CD4-positive, alpha-beta T cell (primary cell): Measurements from ENCODE around the gene PDXK. TPM values are rescaled to one million over a fixed set of nuclear protein-coding genes. Genes with fewer than 3 reads are reported as not detected.
A peak's percentile ranks its signal among the peaks of the same experiment; 100 is the strongest.

Experiments
- ATAC-seq: fragments of 200-7000 bp; cut with Tn5 transposase; one replicate; pipeline ENCODE4 v1.10.0; 2022; ENCODE audit warnings: mild to moderate bottlenecking; ENCODE audit not compliant: poor library complexity
- CTCF ChIA-PET: fragments of 350-600 bp; sonication (Branson Sonifier 250); formaldehyde crosslinking; loops from one replicate; lab custom pipeline; 2021; ENCODE audit warnings: antibody characterized with exemption, inconsistent platforms; lab: Charles Lee
- POLR2A ChIA-PET: fragments of 350-600 bp; sonication (Branson Sonifier 250); formaldehyde crosslinking; loops from one replicate; lab custom pipeline; 2021; ENCODE audit warnings: antibody characterized with exemption, inconsistent platforms; lab: Charles Lee
- DNase-seq, 14 experiments: peaks; one replicate each; pipeline ENCODE4 v3.0.0-alpha.2; 2013 to 2020; ENCODE audit warnings: mixed read lengths in 2 of 14
- H3K27ac ChIP-seq, 2 donors: one replicate each; pipeline versions ENCODE4 v1.5.1 to v1.7.0; 2013; ENCODE audit warnings: low read length in 2 of 2, low read depth in 1 of 2, mild to moderate bottlenecking in 1 of 2
- H3K27me3 ChIP-seq, 2 experiments: 1 replicate in 1 of 2; 2 replicates in 1 of 2; pipeline versions ENCODE4 v1.6.1 to v1.7.0; 2013; ENCODE audit warnings: low read length in 2 of 2, control low read depth in 1 of 2, mild to moderate bottlenecking in 1 of 2, moderate library complexity in 1 of 2; ENCODE audit not compliant: insufficient read depth in 2 of 2, control insufficient read depth in 1 of 2
- H3K36me3 ChIP-seq: one replicate; pipeline ENCODE4 v1.6.1; 2013; ENCODE audit warnings: low read length, control low read depth; ENCODE audit not compliant: insufficient read depth
- H3K4me1 ChIP-seq: one replicate; pipeline ENCODE4 v1.6.1; 2013; ENCODE audit warnings: low read length, control low read depth; ENCODE audit not compliant: insufficient read depth
- H3K4me3 ChIP-seq: one replicate; pipeline ENCODE4 v1.5.1; 2013; ENCODE audit warnings: mild to moderate bottlenecking, low read length, moderate library complexity
- H3K9me3 ChIP-seq, 2 experiments: 1 replicate in 1 of 2; 2 replicates in 1 of 2; pipeline versions ENCODE4 v1.6.1 to v1.7.0; 2013; ENCODE audit warnings: low read length in 2 of 2, mild to moderate bottlenecking in 2 of 2, control low read depth in 1 of 2, moderate library complexity in 1 of 2; ENCODE audit not compliant: control insufficient read depth in 1 of 2, insufficient read depth in 1 of 2
- H3K27ac Mint-ChIP-seq: one replicate; pipeline ENCODE4 v1.8.0; 2020; ENCODE audit warnings: mixed read lengths
- H3K27me3 Mint-ChIP-seq: one replicate; pipeline ENCODE4 v1.8.0; 2021; ENCODE audit warnings: mixed read lengths
- H3K36me3 Mint-ChIP-seq: one replicate; pipeline ENCODE4 v1.8.0; 2021; ENCODE audit warnings: low read depth, mixed read lengths
- H3K4me1 Mint-ChIP-seq: one replicate; pipeline ENCODE4 v1.8.0; 2021; ENCODE audit warnings: low read depth, mixed read lengths
- H3K4me3 Mint-ChIP-seq: one replicate; pipeline ENCODE4 v1.8.0; 2020; ENCODE audit warnings: mild to moderate bottlenecking, mixed read lengths
- H3K9me3 Mint-ChIP-seq: one replicate; pipeline ENCODE4 v1.8.0; 2020; ENCODE audit warnings: mixed read lengths
- intact Hi-C, 2 experiments: fragments of 100-400 bp; cut with DNase I in 1 of 2; cut with micrococcal nuclease in 1 of 2; formaldehyde crosslinking; loops; one replicate each; pipeline versions ENCODE4 v1.15.1 to v1.9.0; 2023 to 2025; cut with DNase I, micrococcal nuclease
- polyA plus RNA-seq, 2 donors: library from polyadenylated mRNA; unstranded; fragments of 120-200 nt; gene quantifications; one replicate each; pipeline ENCODE4 v1.2.1, GENCODE V29; 2013
- total RNA-seq, 174 experiments: library from RNA in 2 of 174; stranded (reverse) in 2 of 174; gene quantifications; one replicate each; pipeline ENCODE4 v1.2.3 and lab custom pipeline; 2021 to 2026
- TF ChIP-seq, protein P1 (sequence below): fragments of 200-600 bp; IDR thresholded peaks from one replicate; pipeline ENCODE4 v1.8.0; 2022; ENCODE audit warnings: antibody characterized with exemption, mild to moderate bottlenecking

Gene PDXK
- total RNA-seq (10 to 100 TPM; 74.8 to 77.0 TPM), total RNA-seq (lab: John Stamatoyannopoulos, UW) (53.5 to 195 (median 95.8) reads per million in 172 experiments)
- 34.6 TPM for polyA plus RNA-seq (2013, experiment 1 of 2)
- polyA plus RNA-seq (2013, experiment 2 of 2) = 40.4 TPM

DNA sequence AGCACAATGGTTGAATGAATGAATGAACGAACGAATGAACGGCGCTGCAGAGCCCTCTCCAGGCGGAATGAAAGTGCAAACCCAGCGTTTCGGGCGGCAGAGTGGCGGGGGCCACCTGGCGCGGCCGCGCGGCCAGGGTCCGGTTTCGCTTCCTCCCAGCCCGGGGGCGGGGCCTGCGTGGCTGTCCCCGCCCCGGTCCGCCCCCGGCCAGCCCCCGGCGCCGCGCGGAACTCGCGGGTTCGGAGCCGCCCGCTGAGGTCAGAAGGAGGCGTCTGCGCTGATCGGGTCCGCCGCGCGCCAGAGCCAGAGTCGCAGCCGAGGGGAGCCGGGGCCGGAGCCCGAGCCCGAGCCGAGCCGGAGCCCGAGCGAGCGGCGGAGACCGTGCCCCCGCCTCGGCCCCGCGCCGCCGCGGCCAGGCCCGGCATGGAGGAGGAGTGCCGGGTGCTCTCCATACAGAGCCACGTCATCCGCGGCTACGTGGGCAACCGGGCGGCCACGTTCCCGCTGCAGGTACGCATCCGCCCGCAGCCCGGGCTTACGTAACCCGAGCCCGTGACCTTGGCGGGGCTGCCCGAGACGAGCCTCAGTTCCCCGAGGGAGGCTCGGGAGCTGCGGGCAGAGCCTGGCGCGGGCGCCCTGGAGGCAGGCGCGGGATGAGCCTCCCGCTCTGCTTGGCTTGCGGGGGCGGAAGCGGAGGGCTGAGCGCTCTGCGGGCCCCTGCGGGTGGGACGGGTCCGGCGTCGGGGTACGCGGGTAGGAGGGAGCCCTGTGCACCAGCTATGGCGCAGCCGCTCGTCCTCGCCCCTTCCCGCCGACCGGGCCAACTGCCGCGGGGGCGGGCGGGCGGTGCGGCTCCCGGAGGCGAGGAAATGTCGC lies at the start of gene PDXK:
Gene PDXK (plus strand): TSS at position 258 of the 876 bp plus-strand sequence. CDS start 166 bp downstream, at position 424.
- Mint-ChIP-seq H3K27me3 (no peaks in the 10 kb centered on the region), H3K36me3 (peaks cover 3% of the 10 kb centered on the region), H3K27ac (peak within 1 kb of the TSS; percentile 86), H3K4me3 (peak within 1 kb of the TSS; percentile 94), H3K9me3 (no peaks in the 10 kb centered on the region), H3K4me1 (peaks cover 28% of the 10 kb centered on the region)
- TF ChIP-seq, protein P1, sequence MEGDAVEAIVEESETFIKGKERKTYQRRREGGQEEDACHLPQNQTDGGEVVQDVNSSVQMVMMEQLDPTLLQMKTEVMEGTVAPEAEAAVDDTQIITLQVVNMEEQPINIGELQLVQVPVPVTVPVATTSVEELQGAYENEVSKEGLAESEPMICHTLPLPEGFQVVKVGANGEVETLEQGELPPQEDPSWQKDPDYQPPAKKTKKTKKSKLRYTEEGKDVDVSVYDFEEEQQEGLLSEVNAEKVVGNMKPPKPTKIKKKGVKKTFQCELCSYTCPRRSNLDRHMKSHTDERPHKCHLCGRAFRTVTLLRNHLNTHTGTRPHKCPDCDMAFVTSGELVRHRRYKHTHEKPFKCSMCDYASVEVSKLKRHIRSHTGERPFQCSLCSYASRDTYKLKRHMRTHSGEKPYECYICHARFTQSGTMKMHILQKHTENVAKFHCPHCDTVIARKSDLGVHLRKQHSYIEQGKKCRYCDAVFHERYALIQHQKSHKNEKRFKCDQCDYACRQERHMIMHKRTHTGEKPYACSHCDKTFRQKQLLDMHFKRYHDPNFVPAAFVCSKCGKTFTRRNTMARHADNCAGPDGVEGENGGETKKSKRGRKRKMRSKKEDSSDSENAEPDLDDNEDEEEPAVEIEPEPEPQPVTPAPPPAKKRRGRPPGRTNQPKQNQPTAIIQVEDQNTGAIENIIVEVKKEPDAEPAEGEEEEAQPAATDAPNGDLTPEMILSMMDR = no peak
- Histone ChIP-seq H3K36me3 (peaks cover 7% of the 10 kb centered on the region), H3K27ac (peak within 1 kb of the TSS; percentile 15 to 53), H3K9me3 (no peaks in the 10 kb centered on the region), H3K4me3 (peak within 1 kb of the TSS; percentile 94), H3K27me3 (no peaks in the 10 kb centered on the region), H3K4me1 (peaks cover 38% of the 10 kb centered on the region)
- ATAC-seq = peak; percentile 81
- ChIA-PET POLR2A (interaction anchor here (0.5 to 2.1 kb wide), 5 partner anchors 10 to 1629 kb away, joined by 3 to 31 read pairs (median 10); partner anchors contain the start of genes HSF2BP and RRP1B), CTCF (interaction anchor here (1.0 kb wide), 1 partner anchor 10 kb away, joined by 4 read pairs; no protein-coding TSS in a partner anchor)
- intact Hi-C loops = loop anchor here in 1 of 2 experiments (2.0 kb wide), 1 partner anchor 14 kb away; no protein-coding TSS in a partner anchor
- DNase-seq = peak; percentile 49 to 93 (median 68)

DNA sequence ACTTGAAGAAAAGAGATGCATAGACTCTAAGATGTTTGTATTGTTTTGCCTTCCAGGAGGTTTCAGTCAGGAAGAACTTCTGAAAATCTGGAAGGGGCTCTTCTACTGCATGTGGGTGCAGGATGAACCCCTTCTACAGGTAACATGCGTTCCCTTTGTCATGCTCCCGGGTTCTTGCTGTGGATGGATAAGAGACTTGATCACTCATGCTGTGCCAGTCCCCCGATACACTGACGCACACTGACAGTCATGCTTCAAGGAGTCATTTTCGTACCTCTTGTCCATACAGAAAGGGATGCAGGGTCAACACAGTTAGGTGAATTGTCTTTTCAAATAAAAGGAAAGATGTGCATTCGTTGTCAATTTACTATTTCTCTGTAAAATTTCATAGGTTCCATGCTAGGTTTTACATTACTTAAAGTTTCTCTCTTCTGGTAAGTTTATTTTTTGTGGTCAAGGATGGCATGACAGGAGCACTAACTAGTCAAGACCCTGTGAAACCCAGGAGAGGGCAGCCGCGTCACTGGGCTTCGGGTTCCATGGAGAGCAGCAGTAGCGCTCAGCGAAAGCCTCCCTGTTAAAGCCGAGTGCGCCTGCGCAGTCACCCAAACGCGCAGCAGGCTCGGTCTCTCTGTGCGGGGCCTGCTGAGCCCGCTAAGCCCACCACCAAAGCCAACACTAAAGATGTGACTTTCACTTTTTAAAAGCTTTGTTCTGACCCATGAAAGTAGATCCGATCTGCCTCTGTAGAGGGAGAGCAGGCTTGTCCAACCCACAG lies 48.9 kb upstream of the PDXK start:
- H3K4me3 ChIP-seq = no peak overlapping the region
- Mint-ChIP-seq H3K27me3 (no peaks in the 10 kb centered on the region), H3K36me3 (peaks cover 85% of the 10 kb centered on the region), H3K9me3 (no peaks in the 10 kb centered on the region), H3K4me1 (peaks cover 28% of the 10 kb centered on the region), H3K27ac (no peak overlapping the region), H3K4me3 (no peak overlapping the region)
- no peak overlapping the region for H3K27ac ChIP-seq
- ChIA-PET CTCF (no interaction called here), POLR2A (no interaction called here)
- peaks cover 19% of the 10 kb centered on the region for H3K4me1 ChIP-seq
- intact Hi-C loops = no loop called here
- no peak for DNase-seq
- ATAC-seq = no peak
- H3K27me3 ChIP-seq = no peaks in the 10 kb centered on the region
- H3K9me3 ChIP-seq = no peaks in the 10 kb centered on the region
- TF ChIP-seq, protein P1 = no peak
- H3K36me3 ChIP-seq = peaks cover 64% of the 10 kb centered on the region

DNA sequence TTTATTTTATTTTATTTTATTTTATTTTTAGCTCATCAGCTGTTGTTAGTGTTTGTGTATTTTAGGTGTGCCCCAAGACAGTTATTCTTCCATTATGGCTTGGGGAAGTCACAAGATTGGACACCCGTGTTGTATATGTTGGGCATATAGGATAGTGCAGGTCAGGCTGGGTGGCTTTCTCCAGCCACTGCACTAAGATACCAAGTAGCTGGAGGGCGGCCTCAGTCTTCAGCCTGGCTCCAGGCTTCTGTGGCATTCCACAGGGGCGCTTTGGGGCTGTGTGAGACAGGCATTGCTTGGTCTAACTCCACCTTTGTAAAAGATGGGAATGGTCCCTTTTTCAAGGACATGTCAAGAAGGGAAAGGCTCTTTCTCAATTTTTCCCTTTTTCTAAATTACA lies 43.1 kb upstream of the PDXK start:
- Histone ChIP-seq H3K27ac (no peak overlapping the region), H3K27me3 (no peaks in the 10 kb centered on the region), H3K9me3 (no peaks in the 10 kb centered on the region), H3K4me3 (no peak overlapping the region), H3K4me1 (peaks cover 2% of the 10 kb centered on the region), H3K36me3 (peaks cover 75% of the 10 kb centered on the region)
- intact Hi-C loops = no loop called here
- POLR2A ChIA-PET = interaction anchor here (1.0 kb wide), 1 partner anchor 16 kb away, joined by 4 read pairs; the partner anchor contains the start of genes HSF2BP and RRP1B
- DNase-seq (no peak), ATAC-seq (no peak)
- TF ChIP-seq, protein P1 = no peak
- CTCF ChIA-PET = interaction anchor here (1.0 kb wide), 1 partner anchor 19 kb away, joined by 3 read pairs; no protein-coding TSS in a partner anchor
- no peaks in the 10 kb centered on the region for H3K9me3 Mint-ChIP-seq
- H3K27ac Mint-ChIP-seq = no peak overlapping the region
- H3K4me1 Mint-ChIP-seq = peaks cover 14% of the 10 kb centered on the region
- H3K36me3 Mint-ChIP-seq = peaks cover 93% of the 10 kb centered on the region
- H3K27me3 Mint-ChIP-seq = no peaks in the 10 kb centered on the region
- H3K4me3 Mint-ChIP-seq = no peak overlapping the region
